Uterus (tissue), 2 donors: Measurements from ENCODE around the gene INPP5A.

ENCODE experiments used
- POLR2A ChIP-seq, 2 donors: fragments of 450-650 bp; IDR thresholded peaks; one replicate each; pipeline ENCODE4 v1.6.1; 2016; ENCODE audit warnings: antibody characterized with exemption in 2 of 2, mild to moderate bottlenecking in 1 of 2, moderate library complexity in 1 of 2
- TF ChIP-seq, protein P1 (sequence below), 4 experiments: fragments of 200-600 bp in 2 of 4; fragments of 450-650 bp in 2 of 4; sonication (generic) in 2 of 4; IDR thresholded peaks; one replicate each; pipeline ENCODE4 v1.5.1; 2016 to 2019; ENCODE audit warnings: antibody characterized with exemption in 4 of 4, mild to moderate bottlenecking in 2 of 4, moderate library complexity in 1 of 4

- TF ChIP-seq, protein P1, sequence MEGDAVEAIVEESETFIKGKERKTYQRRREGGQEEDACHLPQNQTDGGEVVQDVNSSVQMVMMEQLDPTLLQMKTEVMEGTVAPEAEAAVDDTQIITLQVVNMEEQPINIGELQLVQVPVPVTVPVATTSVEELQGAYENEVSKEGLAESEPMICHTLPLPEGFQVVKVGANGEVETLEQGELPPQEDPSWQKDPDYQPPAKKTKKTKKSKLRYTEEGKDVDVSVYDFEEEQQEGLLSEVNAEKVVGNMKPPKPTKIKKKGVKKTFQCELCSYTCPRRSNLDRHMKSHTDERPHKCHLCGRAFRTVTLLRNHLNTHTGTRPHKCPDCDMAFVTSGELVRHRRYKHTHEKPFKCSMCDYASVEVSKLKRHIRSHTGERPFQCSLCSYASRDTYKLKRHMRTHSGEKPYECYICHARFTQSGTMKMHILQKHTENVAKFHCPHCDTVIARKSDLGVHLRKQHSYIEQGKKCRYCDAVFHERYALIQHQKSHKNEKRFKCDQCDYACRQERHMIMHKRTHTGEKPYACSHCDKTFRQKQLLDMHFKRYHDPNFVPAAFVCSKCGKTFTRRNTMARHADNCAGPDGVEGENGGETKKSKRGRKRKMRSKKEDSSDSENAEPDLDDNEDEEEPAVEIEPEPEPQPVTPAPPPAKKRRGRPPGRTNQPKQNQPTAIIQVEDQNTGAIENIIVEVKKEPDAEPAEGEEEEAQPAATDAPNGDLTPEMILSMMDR (IDR thresholded peaks at IDR 0.05) = no peak
- TF ChIP-seq POLR2A (IDR thresholded peaks at IDR 0.05) = no peak
Measured at GRCh38 chr10:132667342-132668047, 129.9 kb downstream of the INPP5A start.
